ENCODE results near the gene CNTNAP5. TPM values are rescaled to one million over a fixed set of nuclear protein-coding genes. Genes with fewer than 3 reads are reported as not detected.
A peak's percentile ranks its signal among the peaks of the same experiment; 100 is the strongest.

Gene CNTNAP5
- total and polyA plus RNA-seq, 2 of the 13 experiments (the other 11 are each of a cell fraction or from before 2014, with no cell fraction given): not detected

DNA sequence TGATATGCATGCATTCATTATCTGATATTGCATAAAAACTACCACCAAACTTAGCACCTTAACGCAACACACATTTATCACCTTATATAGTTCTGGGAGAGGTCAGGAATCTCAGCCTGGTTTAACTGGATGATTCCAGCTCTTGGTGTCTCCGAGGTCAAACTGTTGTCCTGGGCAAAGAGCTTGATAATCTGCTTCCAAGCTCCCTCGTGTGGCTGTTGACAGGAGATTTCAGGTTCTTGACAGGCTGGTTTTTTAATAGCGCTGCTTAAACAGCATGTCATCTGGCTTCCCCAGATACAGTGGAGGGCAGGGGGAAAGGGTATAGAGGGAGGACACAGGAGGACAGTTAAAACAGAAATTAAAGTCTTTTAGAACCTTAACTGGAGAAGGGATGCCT, 785.0 kb downstream of the CNTNAP5 start (continued):
- TF ChIP-seq FOXC1 (CRISPR knock-in tag; IDR thresholded peaks at IDR 0.05; ENCODE audit: borderline replicate concordance) (no peak), KAT2B (IDR thresholded peaks at IDR 0.05; ENCODE audit: borderline replicate concordance, low read depth, low read length) (no peak), CCAR2 (optimal IDR thresholded peaks at IDR 0.05; ENCODE audit: low read depth, low read length) (no peak), ZNF670 (CRISPR knock-in tag; IDR thresholded peaks at IDR 0.05; ENCODE audit: borderline replicate concordance) (no peak), STAG1 (CRISPR knock-in tag; IDR thresholded peaks at IDR 0.05) (peak; percentile 85), SAFB2 (CRISPR knock-in tag; IDR thresholded peaks at IDR 0.05; ENCODE audit: borderline replicate concordance, low read depth) (no peak), MIER2 (CRISPR knock-in tag; IDR thresholded peaks at IDR 0.05) (0 out of 2 replicates have a peak, but pooled peaks have one; percentile 17), RAD21 (CRISPR knock-in tag; IDR thresholded peaks at IDR 0.05) (peak; percentile 45), MXI1 (IDR thresholded peaks at IDR 0.05; ENCODE audit: borderline replicate concordance, low read depth, low read length) (no peak), SSRP1 (CRISPR knock-in tag; IDR thresholded peaks at IDR 0.05) (no peak), POLR2AphosphoS2 (IDR thresholded peaks at IDR 0.05; ENCODE audit: low read depth, low read length) (no peak), FOXA1 (IDR thresholded peaks at IDR 0.05) (no peak), FOXA1 (CRISPR knock-in tag; IDR thresholded peaks at IDR 0.05) (no peak)
- TF ChIP-seq, protein P1, sequence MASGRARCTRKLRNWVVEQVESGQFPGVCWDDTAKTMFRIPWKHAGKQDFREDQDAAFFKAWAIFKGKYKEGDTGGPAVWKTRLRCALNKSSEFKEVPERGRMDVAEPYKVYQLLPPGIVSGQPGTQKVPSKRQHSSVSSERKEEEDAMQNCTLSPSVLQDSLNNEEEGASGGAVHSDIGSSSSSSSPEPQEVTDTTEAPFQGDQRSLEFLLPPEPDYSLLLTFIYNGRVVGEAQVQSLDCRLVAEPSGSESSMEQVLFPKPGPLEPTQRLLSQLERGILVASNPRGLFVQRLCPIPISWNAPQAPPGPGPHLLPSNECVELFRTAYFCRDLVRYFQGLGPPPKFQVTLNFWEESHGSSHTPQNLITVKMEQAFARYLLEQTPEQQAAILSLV (CRISPR knock-in tag; IDR thresholded peaks at IDR 0.05; ENCODE audit: borderline replicate concordance): no peak
- TF ChIP-seq, protein P2, sequence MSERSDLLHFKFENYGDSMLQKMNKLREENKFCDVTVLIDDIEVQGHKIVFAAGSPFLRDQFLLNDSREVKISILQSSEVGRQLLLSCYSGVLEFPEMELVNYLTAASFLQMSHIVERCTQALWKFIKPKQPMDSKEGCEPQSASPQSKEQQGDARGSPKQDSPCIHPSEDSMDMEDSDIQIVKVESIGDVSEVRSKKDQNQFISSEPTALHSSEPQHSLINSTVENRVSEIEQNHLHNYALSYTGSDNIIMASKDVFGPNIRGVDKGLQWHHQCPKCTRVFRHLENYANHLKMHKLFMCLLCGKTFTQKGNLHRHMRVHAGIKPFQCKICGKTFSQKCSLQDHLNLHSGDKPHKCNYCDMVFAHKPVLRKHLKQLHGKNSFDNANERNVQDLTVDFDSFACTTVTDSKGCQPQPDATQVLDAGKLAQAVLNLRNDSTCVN (CRISPR knock-in tag; IDR thresholded peaks at IDR 0.05; ENCODE audit: borderline replicate concordance): no peak
- TF ChIP-seq, protein P3, sequence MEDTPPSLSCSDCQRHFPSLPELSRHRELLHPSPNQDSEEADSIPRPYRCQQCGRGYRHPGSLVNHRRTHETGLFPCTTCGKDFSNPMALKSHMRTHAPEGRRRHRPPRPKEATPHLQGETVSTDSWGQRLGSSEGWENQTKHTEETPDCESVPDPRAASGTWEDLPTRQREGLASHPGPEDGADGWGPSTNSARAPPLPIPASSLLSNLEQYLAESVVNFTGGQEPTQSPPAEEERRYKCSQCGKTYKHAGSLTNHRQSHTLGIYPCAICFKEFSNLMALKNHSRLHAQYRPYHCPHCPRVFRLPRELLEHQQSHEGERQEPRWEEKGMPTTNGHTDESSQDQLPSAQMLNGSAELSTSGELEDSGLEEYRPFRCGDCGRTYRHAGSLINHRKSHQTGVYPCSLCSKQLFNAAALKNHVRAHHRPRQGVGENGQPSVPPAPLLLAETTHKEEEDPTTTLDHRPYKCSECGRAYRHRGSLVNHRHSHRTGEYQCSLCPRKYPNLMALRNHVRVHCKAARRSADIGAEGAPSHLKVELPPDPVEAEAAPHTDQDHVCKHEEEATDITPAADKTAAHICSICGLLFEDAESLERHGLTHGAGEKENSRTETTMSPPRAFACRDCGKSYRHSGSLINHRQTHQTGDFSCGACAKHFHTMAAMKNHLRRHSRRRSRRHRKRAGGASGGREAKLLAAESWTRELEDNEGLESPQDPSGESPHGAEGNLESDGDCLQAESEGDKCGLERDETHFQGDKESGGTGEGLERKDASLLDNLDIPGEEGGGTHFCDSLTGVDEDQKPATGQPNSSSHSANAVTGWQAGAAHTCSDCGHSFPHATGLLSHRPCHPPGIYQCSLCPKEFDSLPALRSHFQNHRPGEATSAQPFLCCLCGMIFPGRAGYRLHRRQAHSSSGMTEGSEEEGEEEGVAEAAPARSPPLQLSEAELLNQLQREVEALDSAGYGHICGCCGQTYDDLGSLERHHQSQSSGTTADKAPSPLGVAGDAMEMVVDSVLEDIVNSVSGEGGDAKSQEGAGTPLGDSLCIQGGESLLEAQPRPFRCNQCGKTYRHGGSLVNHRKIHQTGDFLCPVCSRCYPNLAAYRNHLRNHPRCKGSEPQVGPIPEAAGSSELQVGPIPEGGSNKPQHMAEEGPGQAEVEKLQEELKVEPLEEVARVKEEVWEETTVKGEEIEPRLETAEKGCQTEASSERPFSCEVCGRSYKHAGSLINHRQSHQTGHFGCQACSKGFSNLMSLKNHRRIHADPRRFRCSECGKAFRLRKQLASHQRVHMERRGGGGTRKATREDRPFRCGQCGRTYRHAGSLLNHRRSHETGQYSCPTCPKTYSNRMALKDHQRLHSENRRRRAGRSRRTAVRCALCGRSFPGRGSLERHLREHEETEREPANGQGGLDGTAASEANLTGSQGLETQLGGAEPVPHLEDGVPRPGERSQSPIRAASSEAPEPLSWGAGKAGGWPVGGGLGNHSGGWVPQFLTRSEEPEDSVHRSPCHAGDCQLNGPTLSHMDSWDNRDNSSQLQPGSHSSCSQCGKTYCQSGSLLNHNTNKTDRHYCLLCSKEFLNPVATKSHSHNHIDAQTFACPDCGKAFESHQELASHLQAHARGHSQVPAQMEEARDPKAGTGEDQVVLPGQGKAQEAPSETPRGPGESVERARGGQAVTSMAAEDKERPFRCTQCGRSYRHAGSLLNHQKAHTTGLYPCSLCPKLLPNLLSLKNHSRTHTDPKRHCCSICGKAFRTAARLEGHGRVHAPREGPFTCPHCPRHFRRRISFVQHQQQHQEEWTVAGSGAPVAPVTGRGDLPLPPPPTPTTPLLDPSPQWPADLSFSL (CRISPR knock-in tag; IDR thresholded peaks at IDR 0.05): no peak
- TF ChIP-seq, protein P4, sequence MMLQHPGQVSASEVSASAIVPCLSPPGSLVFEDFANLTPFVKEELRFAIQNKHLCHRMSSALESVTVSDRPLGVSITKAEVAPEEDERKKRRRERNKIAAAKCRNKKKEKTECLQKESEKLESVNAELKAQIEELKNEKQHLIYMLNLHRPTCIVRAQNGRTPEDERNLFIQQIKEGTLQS (CRISPR knock-in tag; IDR thresholded peaks at IDR 0.05): no peak
